GM21381 (cell line): Measurements from ENCODE around the gene PPP2R5E.

Source experiments
- ATAC-seq: cut with Tn5 transposase; IDR thresholded peaks from one replicate; pipeline ENCODE4 v1.9.1; 2021; ENCODE audit warnings: mild to moderate bottlenecking, moderate library complexity; ENCODE audit not compliant: unreplicated experiment

The PPP2R5E gene

GRCh38 chr14:63435838-63436237 lies 107.3 kb downstream of the PPP2R5E start:
- ATAC-seq: no peak

GRCh38 chr14:63435204-63435603 lies 108.0 kb downstream of the PPP2R5E start:
- ATAC-seq: no peak

GRCh38 chr14:63432888-63433552 lies 110.2 kb downstream of the PPP2R5E start:
- ATAC-seq: no peak

DNA sequence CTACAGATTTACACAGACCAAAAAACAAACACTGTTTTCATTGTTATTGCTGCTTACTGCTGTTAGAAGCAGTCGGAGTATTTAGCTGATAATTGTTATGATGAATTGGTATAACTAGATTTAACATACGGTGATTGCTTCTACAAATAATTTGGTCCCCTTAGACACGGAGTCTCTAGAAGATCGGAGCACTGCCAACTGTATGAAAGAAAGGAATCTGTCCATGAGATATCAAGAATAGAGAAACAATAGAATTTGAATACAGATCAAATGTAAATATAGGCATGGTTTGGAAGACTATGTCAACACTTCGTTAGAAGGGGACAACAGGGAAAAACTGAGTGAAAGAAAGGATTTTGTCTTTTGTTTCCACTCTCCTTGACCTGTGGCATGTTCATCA lies 110.9 kb downstream of the PPP2R5E start:
- ATAC-seq: no peak

DNA sequence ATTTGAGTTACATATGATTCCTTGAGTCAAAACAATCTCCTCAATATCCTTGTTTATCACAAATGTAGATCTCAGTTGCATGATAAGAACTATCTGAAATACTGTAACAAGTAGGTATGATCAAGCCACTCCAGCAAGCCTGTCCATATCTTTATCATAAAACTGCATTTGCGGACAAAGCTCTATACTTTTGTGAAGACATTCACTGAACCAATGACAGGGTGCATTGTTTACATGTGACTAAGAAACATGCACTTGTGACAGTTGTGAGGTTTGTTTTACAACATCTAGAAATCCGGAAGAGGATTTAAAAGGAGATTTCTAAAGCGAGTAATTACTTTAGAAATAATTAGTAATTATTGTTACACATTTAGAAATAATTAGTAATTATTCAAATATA lies 111.7 kb downstream of the PPP2R5E start:
- ATAC-seq: no peak

- ATAC-seq: no peak
Observed at GRCh38 chr14:63428486-63428885, 114.7 kb downstream of the PPP2R5E start.

DNA sequence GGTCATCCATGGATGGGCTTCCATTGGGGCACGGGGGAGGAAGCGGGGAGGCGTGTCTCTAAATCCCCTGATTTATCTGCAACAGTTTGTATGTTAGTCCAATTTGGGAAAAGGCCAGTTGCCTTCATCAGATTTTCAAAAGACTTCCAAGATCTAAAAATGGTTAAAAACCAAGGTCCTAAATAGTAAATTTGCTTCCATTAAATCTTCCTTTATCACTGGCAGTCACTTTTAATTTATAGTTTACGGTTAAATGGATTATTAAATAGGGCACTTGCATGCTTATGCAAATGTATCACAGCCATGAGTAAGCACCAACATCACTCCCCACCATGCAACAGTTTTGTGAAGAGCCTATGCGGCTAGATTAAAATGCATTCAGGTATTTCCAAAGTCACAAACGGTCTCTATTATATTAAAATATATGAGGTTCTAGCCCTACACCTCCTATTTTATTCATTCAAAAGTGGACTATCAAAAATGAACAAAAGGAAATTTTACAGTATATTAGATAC lies 116.3 kb downstream of the PPP2R5E start:
- no peak for ATAC-seq

DNA sequence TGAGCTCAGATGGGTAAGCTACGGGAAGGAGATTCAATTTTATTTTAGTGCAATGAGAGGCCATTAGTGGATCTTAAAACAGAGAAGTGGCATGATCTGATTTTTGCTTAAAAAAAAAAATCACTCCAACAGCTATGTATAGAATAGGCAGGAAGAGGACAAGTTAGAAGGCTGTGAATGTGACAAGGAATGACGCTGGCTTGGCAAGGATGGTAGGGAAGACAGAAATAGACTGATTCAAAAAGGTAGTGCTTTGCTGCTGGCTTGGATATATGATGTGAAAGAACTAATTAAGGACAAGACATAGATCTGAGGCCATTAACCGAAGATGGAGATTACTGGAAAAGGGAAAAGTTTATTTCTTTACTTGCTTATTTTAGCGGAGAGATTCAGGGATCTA lies 119.3 kb downstream of the PPP2R5E start:
- ATAC-seq: no peak

- no peak for ATAC-seq
Observed at GRCh38 chr14:63423381-63423780, 119.8 kb downstream of the PPP2R5E start.

DNA sequence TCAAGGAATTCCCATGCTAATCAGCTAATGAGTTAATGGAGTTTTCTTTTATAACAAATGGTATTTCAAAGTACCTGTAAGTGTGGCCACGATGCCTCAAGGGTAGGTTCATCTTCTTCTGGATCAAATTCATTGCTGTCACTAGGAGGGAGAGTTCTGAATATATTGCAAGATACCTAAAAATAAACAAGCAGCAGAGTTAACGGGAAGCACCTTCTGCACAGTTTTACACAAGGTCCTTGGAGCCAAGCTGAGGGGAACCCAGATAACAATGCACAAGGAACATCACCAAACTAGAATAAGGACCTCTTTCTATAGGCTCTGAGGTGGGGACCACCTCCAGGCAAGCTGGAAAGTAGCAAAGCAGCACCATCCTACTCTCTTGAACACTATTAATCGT lies 121.3 kb downstream of the PPP2R5E start:
- ATAC-seq: no peak

- no peak for ATAC-seq
Observed at GRCh38 chr14:63421226-63421625, 122.0 kb downstream of the PPP2R5E start.

DNA sequence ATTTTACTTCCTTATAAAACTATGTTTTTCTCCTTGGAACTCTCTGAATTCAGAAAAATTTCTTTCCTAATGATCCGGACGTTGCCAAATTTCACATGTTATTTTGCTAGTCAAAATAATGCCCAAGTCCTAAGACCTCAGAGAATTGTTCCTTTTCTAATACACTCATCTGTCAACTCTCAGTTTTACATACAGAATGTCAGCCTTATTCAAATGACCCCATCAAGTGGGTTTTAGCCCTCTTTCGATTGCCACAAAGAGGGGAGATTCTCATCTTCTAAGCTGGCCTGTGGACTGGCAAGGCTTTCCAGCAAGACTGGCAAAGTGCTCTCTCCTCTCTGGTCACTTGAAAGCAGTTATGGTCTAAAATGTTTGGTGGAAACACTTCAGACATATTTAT lies 125.2 kb downstream of the PPP2R5E start:
- no peak for ATAC-seq

- ATAC-seq: no peak
Observed at GRCh38 chr14:63413009-63413408, 130.2 kb downstream of the PPP2R5E start.

GRCh38 chr14:63406333-63406732 lies 136.8 kb downstream of the PPP2R5E start:
- ATAC-seq: no peak

GRCh38 chr14:63405715-63406114 lies 137.5 kb downstream of the PPP2R5E start:
- ATAC-seq: no peak

DNA sequence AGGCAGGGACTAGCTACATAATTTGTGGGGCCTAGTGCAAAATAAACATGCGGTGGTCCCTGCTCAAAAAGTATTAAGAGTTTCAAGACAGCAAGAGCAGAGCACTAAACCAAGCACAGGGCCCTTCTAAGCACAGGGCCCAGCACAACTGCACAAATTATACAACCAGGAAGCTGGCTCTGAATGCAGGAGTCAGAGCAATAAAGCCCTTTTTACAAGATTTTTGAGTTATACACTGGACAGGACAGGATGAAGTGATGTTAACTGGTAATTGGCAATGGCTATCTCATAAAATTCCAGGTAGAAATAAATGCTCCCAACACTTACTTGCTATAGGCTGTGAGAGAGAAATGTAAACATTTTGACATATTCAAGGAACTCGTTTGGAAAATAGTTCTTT lies 138.3 kb downstream of the PPP2R5E start:
- ATAC-seq: no peak

- no peak for ATAC-seq
Observed at GRCh38 chr14:63401646-63402045, 141.5 kb downstream of the PPP2R5E start.

GRCh38 chr14:63398952-63399351 lies 144.2 kb downstream of the PPP2R5E start:
- no peak for ATAC-seq

DNA sequence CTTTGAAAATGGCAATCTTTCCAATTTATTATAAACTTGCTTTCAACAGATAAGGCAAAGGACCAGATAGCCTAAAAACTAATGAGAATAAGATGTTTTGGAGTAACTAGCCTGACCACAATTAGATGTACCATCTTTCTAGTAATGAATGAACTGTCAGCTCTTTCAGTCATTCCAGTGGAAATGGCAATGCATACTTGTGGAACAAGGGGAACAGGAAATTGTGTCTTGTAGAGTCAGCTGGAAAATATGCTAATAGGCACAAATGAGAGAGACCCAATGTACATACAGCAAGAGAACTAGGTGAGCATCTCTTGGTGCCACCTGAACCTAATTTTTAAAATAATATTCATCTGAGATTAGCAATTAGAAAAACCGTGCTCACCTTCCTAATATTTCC lies 148.3 kb downstream of the PPP2R5E start:
- no peak for ATAC-seq

- no peak for ATAC-seq
Observed at GRCh38 chr14:63394432-63394831, 148.7 kb downstream of the PPP2R5E start.

- ATAC-seq: no peak
Observed at GRCh38 chr14:63393012-63393411, 150.2 kb downstream of the PPP2R5E start.

- no peak for ATAC-seq
Observed at GRCh38 chr14:63392236-63392635, 150.9 kb downstream of the PPP2R5E start.

DNA sequence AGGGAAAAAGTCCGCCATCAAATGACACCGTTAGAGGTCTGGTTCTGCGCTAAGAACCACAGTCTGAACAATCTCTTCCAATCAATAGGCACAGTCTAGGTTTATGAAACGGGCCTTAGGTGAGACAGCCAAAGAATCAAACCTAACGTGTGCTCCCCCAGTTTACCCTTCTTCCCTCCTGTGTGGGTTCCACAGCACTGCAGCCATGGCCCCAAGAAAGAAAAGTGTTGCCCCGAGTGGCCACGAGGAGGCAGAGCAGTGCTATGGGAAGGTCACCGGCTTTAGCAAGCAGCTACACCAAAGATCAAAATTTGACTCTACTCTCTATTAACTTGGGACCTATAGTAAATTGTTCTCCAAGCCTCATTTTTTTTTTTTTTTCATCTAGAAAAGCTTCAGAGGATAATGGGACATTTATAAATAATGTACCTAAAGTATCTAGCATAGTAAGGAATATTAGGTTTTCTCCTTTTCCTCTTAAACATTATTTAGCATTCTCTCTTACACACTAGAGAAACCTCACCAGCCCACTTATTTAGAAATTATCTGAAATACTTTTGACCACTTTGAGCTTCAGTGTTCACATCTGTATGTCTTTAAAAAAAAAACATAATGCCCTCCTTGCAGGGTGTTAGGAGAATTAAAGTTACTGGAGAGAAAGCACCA lies 154.3 kb downstream of the PPP2R5E start:
- peak; percentile 68 for ATAC-seq
